ENCODE measurements around the gene ASIP.

Gene ASIP

DNA sequence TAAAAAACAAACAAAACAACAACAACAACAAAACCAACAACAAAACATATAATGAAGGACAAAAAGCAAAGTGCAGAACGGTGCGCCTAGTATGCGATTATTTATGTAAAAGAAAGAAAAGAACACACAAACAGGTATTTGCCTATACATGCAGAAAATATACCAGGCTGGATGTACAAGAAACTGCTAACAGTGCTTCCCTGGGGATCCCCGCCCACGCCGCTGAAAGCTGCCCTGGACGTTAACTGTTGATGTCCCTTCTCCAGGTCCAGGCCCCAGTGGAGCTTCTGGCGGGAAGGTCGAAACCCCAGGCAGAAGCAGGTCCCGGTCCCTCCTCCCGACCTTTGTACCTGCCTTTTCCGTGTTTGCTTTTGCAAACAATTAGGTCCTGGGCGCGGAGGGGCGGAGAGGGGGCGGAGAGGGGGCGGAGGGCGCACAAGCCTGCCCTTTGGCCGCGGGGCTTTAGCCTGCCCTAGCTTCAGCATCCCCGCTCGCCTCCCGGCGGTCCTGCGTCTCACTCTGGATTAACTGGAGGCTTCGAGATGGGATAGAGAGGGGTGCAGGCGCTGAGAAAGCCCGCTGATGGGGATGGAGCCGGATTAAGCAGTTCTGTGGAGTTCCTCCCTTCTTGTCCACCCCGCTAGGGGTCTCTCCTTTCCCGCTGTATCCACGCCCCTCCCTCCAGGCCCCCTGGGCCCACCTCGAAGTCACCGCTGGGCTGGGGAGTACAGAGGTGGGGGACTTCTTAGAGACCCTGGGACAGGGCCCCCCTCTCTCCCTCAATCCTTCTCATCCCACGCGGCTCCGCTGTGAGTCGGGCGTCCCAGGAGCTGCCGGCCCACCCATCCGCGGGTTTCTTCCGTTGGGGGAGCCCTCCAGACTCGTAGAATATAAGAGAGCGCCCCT, 70.1 kb downstream of the ASIP start:
- in situ Hi-C loops (cut with HindIII; ENCODE audit: low pct_unique_long_range_greater_than_20kb, low sequenced_read_pairs), result no loop called here
- DNase-seq (ENCODE audit: low read depth in 1 of 2, low spot score in 1 of 2), result peak in 1 of 2 experiments; percentile 25

DNA sequence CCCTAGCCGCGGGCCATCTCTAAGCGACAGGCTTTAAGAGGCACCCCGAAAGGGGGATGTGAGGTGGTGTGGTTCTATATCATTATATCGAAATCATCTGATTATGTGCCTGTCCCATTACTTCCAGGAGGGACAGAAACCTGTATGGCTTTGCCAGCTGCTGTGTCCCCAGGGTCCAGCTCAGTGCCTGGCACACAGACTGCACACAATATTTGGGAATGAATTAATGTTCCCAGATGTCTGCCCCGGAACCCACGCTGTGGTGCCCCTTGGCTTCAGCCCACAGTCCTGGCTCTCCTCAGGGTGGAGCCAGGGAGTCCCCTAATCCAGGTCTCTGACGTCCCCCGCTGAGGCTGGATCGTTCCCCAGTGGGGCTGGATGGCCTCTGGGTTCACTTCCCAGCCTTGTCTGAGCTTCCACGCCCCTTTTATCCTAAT, 70.8 kb downstream of the ASIP start:
- no peak for DNase-seq (ENCODE audit: low read depth in 1 of 2, low spot score in 1 of 2)
- in situ Hi-C loops (cut with HindIII; ENCODE audit: low pct_unique_long_range_greater_than_20kb, low sequenced_read_pairs), result no loop called here
- no peak for TF ChIP-seq JUND (IDR thresholded peaks at IDR 0.05; ENCODE audit: low read depth)

More for the DNA sequence above, 70.1 kb downstream of the ASIP start:
- TF ChIP-seq JUND (IDR thresholded peaks at IDR 0.05; ENCODE audit: low read depth), result no peak

- in situ Hi-C loops (cut with HindIII; ENCODE audit: low pct_unique_long_range_greater_than_20kb, low sequenced_read_pairs), result no loop called here
- DNase-seq (ENCODE audit: low read depth in 1 of 2, low spot score in 1 of 2), result peak; percentile 60 to 90
Observed at GRCh38 chr20:34312544-34313217, 71.5 kb downstream of the ASIP start.

DNA sequence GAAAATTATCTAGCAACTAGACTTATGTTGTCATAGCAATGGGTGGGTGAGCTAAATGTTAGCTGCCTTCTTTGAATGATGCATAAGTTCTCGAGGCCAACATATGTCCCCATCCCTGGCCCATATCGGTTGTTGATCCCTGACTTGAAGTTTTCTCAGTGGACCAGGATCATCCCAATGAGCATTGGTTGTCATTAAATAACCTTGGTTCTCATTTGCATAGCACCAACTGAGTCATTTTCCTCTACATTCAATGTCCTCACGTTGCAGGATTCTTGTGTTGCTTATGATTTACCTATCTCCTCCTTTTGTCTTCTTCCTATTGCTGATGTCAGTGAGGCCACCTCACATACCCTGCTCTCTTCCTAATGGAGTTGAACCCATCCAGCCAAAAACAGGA, 74.0 kb downstream of the ASIP start:
- DNase-seq (ENCODE audit: low read depth in 1 of 2, low spot score in 1 of 2), result no peak
- TF ChIP-seq JUND (IDR thresholded peaks at IDR 0.05; ENCODE audit: low read depth), result no peak
- in situ Hi-C loops (cut with HindIII; ENCODE audit: low pct_unique_long_range_greater_than_20kb, low sequenced_read_pairs), result no loop called here

More at GRCh38 chr20:34312544-34313217, 71.5 kb downstream of the ASIP start:
- TF ChIP-seq JUND (IDR thresholded peaks at IDR 0.05; ENCODE audit: low read depth), result no peak

DNA sequence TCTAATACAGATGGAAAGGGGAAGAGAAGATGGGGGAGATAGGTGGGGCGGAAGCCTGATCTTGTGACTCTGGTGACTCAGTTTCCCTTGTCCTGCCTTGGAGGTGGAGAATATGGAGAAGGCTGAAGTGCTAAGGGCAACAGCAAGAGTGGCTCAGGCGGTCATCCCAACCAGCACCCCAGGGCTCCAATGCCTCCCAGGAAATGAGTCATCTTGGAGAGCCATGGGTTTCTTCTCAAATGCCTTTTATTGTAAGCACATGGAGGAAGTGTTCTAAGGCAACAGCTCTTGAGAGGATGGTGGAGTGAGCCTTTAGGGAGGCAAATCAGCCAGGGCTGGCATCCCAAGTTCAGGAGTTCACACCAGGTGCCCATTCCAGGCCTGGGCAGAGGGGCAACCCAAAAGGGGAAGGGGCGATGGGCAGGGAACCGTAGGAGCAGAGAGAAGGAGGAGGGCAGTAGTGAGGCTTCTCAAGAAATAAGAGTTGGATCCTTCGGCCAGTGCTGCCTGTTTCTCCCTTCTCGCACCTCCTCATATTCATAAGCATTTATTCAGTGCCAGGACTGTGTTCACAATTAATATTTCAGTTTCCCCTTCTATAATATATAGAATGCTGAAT, 75.1 kb downstream of the ASIP start:
- in situ Hi-C loops (cut with HindIII; ENCODE audit: low pct_unique_long_range_greater_than_20kb, low sequenced_read_pairs), result no loop called here
- no peak for DNase-seq (ENCODE audit: low read depth in 1 of 2, low spot score in 1 of 2)
- no peak for TF ChIP-seq JUND (IDR thresholded peaks at IDR 0.05; ENCODE audit: low read depth)

All from T47D (cell line).